ENCODE measurements around the gene LRRC75A.

The LRRC75A gene

GRCh38 chr17:16459855-16460550, 32.0 kb downstream of the LRRC75A start:
- H3K9ac ChIP-seq (ENCODE audit: low read length), result no peak overlapping the region
- H3K4me3 ChIP-seq (ENCODE audit: low read depth, low read length, poor library complexity, severe bottlenecking), result no peak overlapping the region
- H3K4me1 ChIP-seq (ENCODE audit: insufficient read depth, low read length, severe bottlenecking), result no peaks in the 10 kb centered on the region
- H3K27me3 ChIP-seq (ENCODE audit: insufficient read depth, low read length), result no peaks in the 10 kb centered on the region
- no peaks in the 10 kb centered on the region for H3K9me3 ChIP-seq (ENCODE audit: low read length)
- H2AFZ ChIP-seq (ENCODE audit: low read length), result no peak overlapping the region
- no peaks in the 10 kb centered on the region for H3F3A ChIP-seq (ENCODE audit: insufficient read depth, low read length)
- TF ChIP-seq CTCF (IDR thresholded peaks at IDR 0.05; ENCODE audit: low read length) (no peak), EZH2 (IDR thresholded peaks at IDR 0.05; ENCODE audit: borderline replicate concordance, low read length) (no peak)
- peaks cover 13% of the 10 kb centered on the region; the same call in 1 of the 2 replicates for H3K36me3 ChIP-seq (ENCODE audit: insufficient read depth, low read length)
- H3K79me2 ChIP-seq (ENCODE audit: insufficient read depth, low read length), result no peaks in the 10 kb centered on the region
- no peaks in the 10 kb centered on the region for H3K9me2 ChIP-seq (ENCODE audit: low read depth, low read length)
- no peaks in the 10 kb centered on the region for H4K20me1 ChIP-seq (ENCODE audit: insufficient read depth, low read length)
- H3K27ac ChIP-seq (ENCODE audit: low read depth, low read length, poor library complexity, severe bottlenecking), result no peak overlapping the region
- no peak overlapping the region for H3K4me2 ChIP-seq (ENCODE audit: low read length)

GRCh38 chr17:16459271-16459670, 32.7 kb downstream of the LRRC75A start:
- Histone ChIP-seq H3K27ac (ENCODE audit: low read depth, low read length, poor library complexity, severe bottlenecking) (no peak overlapping the region), H3K9me3 (ENCODE audit: low read length) (no peaks in the 10 kb centered on the region), H4K20me1 (ENCODE audit: insufficient read depth, low read length) (no peaks in the 10 kb centered on the region), H3K9ac (ENCODE audit: low read length) (no peak overlapping the region), H3F3A (ENCODE audit: insufficient read depth, low read length) (no peaks in the 10 kb centered on the region), H3K9me2 (ENCODE audit: low read depth, low read length) (no peaks in the 10 kb centered on the region), H3K27me3 (ENCODE audit: insufficient read depth, low read length) (no peaks in the 10 kb centered on the region), H3K4me3 (ENCODE audit: low read depth, low read length, poor library complexity, severe bottlenecking) (no peak overlapping the region), H3K36me3 (ENCODE audit: insufficient read depth, low read length) (peaks cover 12% of the 10 kb centered on the region; the same call in 1 of the 2 replicates), H3K79me2 (ENCODE audit: insufficient read depth, low read length) (no peaks in the 10 kb centered on the region), H3K4me2 (ENCODE audit: low read length) (no peak overlapping the region), H3K4me1 (ENCODE audit: insufficient read depth, low read length, severe bottlenecking) (no peaks in the 10 kb centered on the region), H2AFZ (ENCODE audit: low read length) (no peak overlapping the region)
- TF ChIP-seq CTCF (IDR thresholded peaks at IDR 0.05; ENCODE audit: low read length) (no peak), EZH2 (IDR thresholded peaks at IDR 0.05; ENCODE audit: borderline replicate concordance, low read length) (no peak)

- Histone ChIP-seq H3K9ac (ENCODE audit: low read length) (no peak overlapping the region), H4K20me1 (ENCODE audit: insufficient read depth, low read length) (no peaks in the 10 kb centered on the region), H3K9me3 (ENCODE audit: low read length) (no peaks in the 10 kb centered on the region), H3K4me3 (ENCODE audit: low read depth, low read length, poor library complexity, severe bottlenecking) (no peak overlapping the region), H3F3A (ENCODE audit: insufficient read depth, low read length) (no peaks in the 10 kb centered on the region), H3K36me3 (ENCODE audit: insufficient read depth, low read length) (no peaks in the 10 kb centered on the region), H3K27ac (ENCODE audit: low read depth, low read length, poor library complexity, severe bottlenecking) (no peak overlapping the region), H2AFZ (ENCODE audit: low read length) (no peak overlapping the region), H3K9me2 (ENCODE audit: low read depth, low read length) (no peaks in the 10 kb centered on the region), H3K27me3 (ENCODE audit: insufficient read depth, low read length) (no peaks in the 10 kb centered on the region), H3K79me2 (ENCODE audit: insufficient read depth, low read length) (no peaks in the 10 kb centered on the region), H3K4me2 (ENCODE audit: low read length) (no peak overlapping the region), H3K4me1 (ENCODE audit: insufficient read depth, low read length, severe bottlenecking) (no peaks in the 10 kb centered on the region)
- no peak for TF ChIP-seq EZH2 (IDR thresholded peaks at IDR 0.05; ENCODE audit: borderline replicate concordance, low read length)
- no peak for TF ChIP-seq CTCF (IDR thresholded peaks at IDR 0.05; ENCODE audit: low read length)
Measured at GRCh38 chr17:16456742-16457316, 35.2 kb downstream of the LRRC75A start.
